H7 (cell line): Measurements from ENCODE around the gene APH1B. TPM values are rescaled to one million over a fixed set of nuclear protein-coding genes. Genes with fewer than 3 reads are reported as not detected.
A peak's percentile ranks its signal among the peaks of the same experiment; 100 is the strongest.
"Not testable (repeated sequence)": the region's sequence is repeated elsewhere in the genome, so short reads cannot be mapped to it uniquely, and the experiment has no call there.

Experiments used
- DNase-seq: peaks from one replicate; pipeline ENCODE4 v3.0.0; 2012
- H3K27me3 ChIP-seq: 2 replicates; pipeline ENCODE4 v1.6.0; 2011; ENCODE audit warnings: mild to moderate bottlenecking, low read length; ENCODE audit not compliant: control insufficient read depth, insufficient read depth
- H3K36me3 ChIP-seq: replicated peaks from 2 replicates; pipeline ENCODE4 v1.5.1; 2011; ENCODE audit warnings: low read length; ENCODE audit not compliant: control insufficient read depth, insufficient read depth
- H3K4me3 ChIP-seq: 2 replicates; pipeline ENCODE4 v1.5.1; 2011; ENCODE audit warnings: low read depth, mild to moderate bottlenecking, control low read depth, low read length, moderate library complexity; ENCODE audit not compliant: insufficient read depth
- total RNA-seq: library from RNA; depleted of rRNA; stranded (reverse); fragments of >200 nt; shearing (Covaris generic); gene quantifications from 2 replicates; pipeline ENCODE4 v1.2.3, GENCODE V29; 2014

Gene APH1B
- total RNA-seq, 1 experiment from 2014 or later: 5.8 TPM

- Histone ChIP-seq H3K27me3 (no peaks in the 10 kb centered on the region), H3K36me3 (no peaks in the 10 kb centered on the region), H3K4me3 (no peak overlapping the region)
- DNase-seq: no peak
Measured at GRCh38 chr15:63299943-63300575, 22.7 kb downstream of the APH1B start.

GRCh38 chr15:63301088-63301487, 23.7 kb downstream of the APH1B start:
- Histone ChIP-seq H3K36me3 (peaks cover 3% of the 10 kb centered on the region; the same call in 1 of the 2 replicates), H3K4me3 (no peak overlapping the region), H3K27me3 (no peaks in the 10 kb centered on the region)
- no peak for DNase-seq

- no peaks in the 10 kb centered on the region for H3K27me3 ChIP-seq
- peaks cover 3% of the 10 kb centered on the region; the same call in 1 of the 2 replicates for H3K36me3 ChIP-seq
- no peak for DNase-seq
- H3K4me3 ChIP-seq: no peak overlapping the region
Measured at GRCh38 chr15:63305260-63305659, 27.9 kb downstream of the APH1B start.

DNA sequence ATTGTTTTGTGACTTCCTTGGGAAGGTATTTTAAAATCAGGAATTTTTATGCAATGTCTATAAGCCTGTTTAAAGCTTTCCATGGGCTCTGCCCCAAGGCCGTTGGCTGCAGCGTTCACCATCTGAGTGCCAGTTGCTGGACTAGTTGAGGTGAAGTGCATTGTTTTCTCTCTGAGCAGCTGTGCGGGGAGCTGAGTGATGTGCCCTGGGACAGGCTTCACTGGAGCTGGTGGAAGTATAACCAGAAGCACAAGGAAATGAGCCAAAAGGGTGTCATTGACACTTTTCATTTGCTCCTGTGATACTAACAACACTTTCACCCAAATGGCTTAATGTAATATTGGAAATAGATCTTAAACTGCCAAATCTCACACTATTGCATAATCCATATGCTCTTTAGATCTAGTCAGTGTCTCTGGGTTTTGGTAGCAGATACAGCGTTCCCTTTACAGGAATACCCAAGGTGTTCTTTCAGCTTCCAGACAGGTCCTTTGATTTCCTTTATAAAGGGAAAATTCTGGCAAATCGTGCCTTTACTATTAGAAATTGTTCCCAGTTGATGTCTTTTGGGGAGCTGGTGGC, 29.2 kb downstream of the APH1B start:
- Histone ChIP-seq H3K36me3 (peaks cover 3% of the 10 kb centered on the region; the same call in 1 of the 2 replicates), H3K4me3 (no peak overlapping the region), H3K27me3 (no peaks in the 10 kb centered on the region)
- DNase-seq: no peak

DNA sequence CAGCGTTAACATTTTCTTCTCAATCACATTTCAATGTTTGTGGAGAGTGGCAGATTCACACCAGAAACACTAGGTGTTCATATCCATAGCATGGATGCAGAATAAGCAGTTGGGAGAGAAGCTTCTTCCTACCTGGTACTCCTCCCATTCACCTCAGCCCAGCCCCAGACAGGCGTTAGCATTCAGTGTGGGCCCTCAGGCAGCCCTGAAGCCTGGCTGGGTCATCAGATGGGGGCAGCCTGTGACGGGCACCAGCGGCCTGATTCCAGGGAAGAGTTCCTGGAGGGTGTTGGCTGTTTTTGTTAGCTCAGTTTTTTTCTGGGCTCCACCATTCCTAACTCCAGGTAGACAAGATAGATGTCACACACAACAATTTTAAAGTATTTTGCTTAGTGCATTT, 31.1 kb downstream of the APH1B start:
- Histone ChIP-seq H3K36me3 (peaks cover 3% of the 10 kb centered on the region; the same call in 1 of the 2 replicates), H3K4me3 (no peak overlapping the region), H3K27me3 (no peaks in the 10 kb centered on the region)
- DNase-seq: no peak

DNA sequence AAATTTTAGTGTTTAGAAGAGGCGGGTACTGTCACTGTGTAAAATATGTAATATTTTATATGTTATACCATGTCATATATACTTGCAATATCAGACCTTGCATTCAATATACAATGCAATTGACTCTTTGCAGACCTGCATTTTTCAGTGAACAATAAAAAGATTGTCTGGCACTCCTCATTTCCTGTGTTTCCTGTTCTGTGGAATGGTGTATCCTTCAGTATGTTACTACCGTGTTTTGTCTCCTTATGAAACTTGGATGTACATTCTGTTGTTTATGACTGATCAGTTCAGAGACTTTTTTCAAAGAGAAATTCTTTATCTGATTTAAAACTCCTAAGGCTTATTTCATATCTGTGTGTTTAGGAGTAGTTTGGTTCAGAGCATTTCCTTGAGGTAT, 31.5 kb downstream of the APH1B start:
- no peaks in the 10 kb centered on the region for H3K27me3 ChIP-seq
- H3K4me3 ChIP-seq: no peak overlapping the region
- DNase-seq: no peak
- H3K36me3 ChIP-seq: peaks cover 3% of the 10 kb centered on the region; the same call in 1 of the 2 replicates

DNA sequence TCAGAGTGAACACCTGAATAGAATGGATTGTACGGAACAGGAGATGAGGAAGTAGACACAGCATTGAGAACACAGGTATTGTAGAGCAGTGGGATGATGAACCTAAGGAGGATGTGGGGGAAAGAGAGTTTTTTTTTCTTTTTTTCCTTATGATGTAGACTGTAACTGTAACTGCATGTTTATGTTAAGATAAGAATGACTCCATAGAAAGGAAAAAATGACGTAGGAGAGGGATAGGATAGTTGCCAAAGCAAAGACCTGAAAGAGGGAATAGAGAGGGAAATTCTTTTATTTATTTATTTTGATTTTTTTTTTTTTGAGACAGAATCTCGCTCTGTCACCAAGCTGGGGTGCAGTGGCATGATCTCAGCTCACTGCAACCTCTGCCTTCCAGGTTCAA, 33.2 kb downstream of the APH1B start:
- no peak for DNase-seq
- H3K36me3 ChIP-seq: peaks cover 2% of the 10 kb centered on the region; the same call in 1 of the 2 replicates
- H3K27me3 ChIP-seq: no peaks in the 10 kb centered on the region
- no peak overlapping the region for H3K4me3 ChIP-seq

DNA sequence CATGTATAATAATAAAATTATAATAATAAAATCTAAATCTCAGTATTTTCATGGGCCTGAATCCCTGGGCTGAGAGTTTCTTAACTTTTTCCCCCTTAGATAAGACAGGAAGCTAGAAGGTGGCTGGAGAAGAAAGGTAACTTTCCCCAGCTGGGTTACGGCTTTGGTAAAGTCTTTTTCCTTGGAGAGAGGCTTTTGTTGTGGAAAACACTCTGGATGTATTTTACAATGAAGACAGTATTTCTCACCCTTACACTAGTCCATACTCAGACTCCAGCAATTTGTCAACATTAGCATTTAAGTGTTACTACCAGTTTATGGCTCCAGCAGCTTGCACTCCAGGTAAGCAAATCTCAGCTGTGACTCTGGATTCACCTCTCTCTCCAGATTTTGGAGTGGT, 34.9 kb downstream of the APH1B start:
- DNase-seq: peak; percentile 58
- H3K4me3 ChIP-seq: no peak overlapping the region
- H3K27me3 ChIP-seq: no peaks in the 10 kb centered on the region
- no peaks in the 10 kb centered on the region for H3K36me3 ChIP-seq

DNA sequence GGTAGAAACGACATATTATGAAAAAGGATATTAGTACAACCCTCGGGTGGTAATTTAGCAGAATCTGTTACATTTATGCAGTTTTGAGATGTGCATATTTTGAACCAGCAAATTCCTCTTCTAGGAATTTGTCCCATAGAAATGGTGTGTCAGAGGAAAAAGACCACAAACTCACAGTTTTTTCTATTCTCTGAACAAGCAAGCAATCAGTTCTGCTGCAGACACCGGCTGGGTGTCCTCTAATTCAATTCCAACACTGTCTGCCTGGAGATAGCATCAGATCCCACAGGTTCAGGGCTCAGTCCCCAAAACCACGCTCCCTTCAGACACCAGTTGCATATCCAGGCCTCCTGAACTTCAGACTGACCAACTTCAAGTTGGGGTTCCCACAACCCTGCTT, 36.4 kb downstream of the APH1B start:
- DNase-seq: no peak
- Histone ChIP-seq H3K36me3 (no peaks in the 10 kb centered on the region), H3K4me3 (no peak overlapping the region), H3K27me3 (no peaks in the 10 kb centered on the region)

GRCh38 chr15:63314409-63314808, 37.0 kb downstream of the APH1B start:
- no peak for DNase-seq
- Histone ChIP-seq H3K27me3 (no peaks in the 10 kb centered on the region), H3K36me3 (no peaks in the 10 kb centered on the region), H3K4me3 (no peak overlapping the region)

- H3K27me3 ChIP-seq: no peaks in the 10 kb centered on the region
- DNase-seq: no peak
- H3K36me3 ChIP-seq: no peaks in the 10 kb centered on the region
- H3K4me3 ChIP-seq: no peak overlapping the region
Measured at GRCh38 chr15:63318344-63318743, 40.9 kb downstream of the APH1B start.

- no peaks in the 10 kb centered on the region for H3K36me3 ChIP-seq
- no peak for DNase-seq
- H3K4me3 ChIP-seq: no peak overlapping the region
- no peaks in the 10 kb centered on the region for H3K27me3 ChIP-seq
Measured at GRCh38 chr15:63319065-63319464, 41.7 kb downstream of the APH1B start.

DNA sequence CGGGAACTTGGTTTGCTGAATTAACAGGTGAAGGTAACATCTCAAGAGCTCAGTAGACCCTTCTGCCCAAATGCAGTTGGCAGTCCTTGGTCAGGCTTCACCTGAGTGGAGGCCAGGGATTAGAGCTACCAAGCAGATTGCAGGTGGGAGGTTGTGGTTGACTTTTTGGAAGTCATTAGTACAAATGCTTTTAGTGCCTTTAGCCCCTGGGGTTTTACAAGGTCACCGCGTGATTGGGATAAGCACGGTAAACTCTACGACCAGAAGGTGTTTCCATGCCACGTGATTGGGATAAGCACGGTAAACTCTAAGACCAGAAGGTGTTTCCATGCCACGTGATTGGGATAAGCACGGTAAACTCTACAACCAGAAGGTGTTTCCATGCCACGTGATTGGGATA, 43.0 kb downstream of the APH1B start:
- H3K36me3 ChIP-seq, H3K4me3 ChIP-seq, H3K27me3 ChIP-seq, DNase-seq: not testable (repeated sequence)

- H3K27me3 ChIP-seq, H3K4me3 ChIP-seq, H3K36me3 ChIP-seq, DNase-seq: not testable (repeated sequence)
Measured at GRCh38 chr15:63320981-63321380, 43.6 kb downstream of the APH1B start.

GRCh38 chr15:63321462-63321861, 44.1 kb downstream of the APH1B start:
- Histone ChIP-seq H3K27me3 (no peaks in the 10 kb centered on the region), H3K36me3 (no peaks in the 10 kb centered on the region), H3K4me3 (no peak overlapping the region)
- DNase-seq: no peak
